NCI-H524 treated with DMSO at 0.1 percent for 48 hours (cell line): ENCODE data around the gene CDHR5.
"Not testable (repeated sequence)": the region's sequence is repeated elsewhere in the genome, so short reads cannot be mapped to it uniquely, and the experiment has no call there.

Experiments used
- DNase-seq: peaks from one replicate; lab custom pipeline; 2025; lab: John Stamatoyannopoulos, UW

CDHR5 gene

GRCh38 chr11:586376-587316 lies 38.1 kb downstream of the CDHR5 start:
- DNase-seq = no peak

DNA sequence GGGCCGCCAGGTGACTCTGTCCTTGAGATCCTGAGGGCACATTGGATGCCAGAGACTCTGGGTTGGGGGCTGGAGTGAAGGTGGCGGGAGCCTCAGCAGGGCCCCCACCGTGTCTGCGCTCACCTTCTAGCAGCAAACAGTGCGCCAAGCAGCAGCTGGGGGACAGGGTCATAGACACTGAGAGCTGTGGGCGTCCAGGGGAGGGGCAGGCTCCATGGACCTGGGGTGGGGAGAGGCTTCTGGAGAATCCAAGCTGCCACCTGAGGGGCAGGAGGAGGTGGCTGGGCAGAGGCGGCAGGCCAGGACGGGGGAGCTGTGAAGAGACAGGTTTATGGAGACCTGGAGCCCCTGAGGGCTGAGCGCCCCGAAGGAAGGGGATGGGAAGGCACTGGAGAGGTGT lies 40.5 kb downstream of the CDHR5 start:
- no peak for DNase-seq

GRCh38 chr11:581752-582151 lies 43.0 kb downstream of the CDHR5 start:
- no peak for DNase-seq

DNA sequence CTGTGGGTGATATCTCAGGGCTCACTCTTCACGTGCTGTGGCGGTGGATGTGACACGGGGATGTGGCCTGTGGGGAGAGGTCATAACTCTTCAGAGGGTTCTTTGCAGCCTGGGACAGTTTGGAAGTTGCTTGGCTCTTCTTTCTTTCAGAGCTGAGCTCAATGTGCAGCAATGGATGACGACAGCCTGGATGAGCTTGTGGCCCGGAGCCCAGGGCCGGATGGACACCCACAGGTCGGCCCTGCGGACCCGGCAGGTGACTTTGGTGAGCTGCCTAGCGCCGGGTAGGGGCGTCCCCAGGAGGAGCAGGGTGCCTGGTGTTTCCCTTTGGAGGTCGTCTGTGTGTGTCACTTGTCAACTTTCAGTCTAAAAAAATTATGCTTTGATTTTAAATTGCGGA lies 43.4 kb downstream of the CDHR5 start:
- no peak for DNase-seq

DNA sequence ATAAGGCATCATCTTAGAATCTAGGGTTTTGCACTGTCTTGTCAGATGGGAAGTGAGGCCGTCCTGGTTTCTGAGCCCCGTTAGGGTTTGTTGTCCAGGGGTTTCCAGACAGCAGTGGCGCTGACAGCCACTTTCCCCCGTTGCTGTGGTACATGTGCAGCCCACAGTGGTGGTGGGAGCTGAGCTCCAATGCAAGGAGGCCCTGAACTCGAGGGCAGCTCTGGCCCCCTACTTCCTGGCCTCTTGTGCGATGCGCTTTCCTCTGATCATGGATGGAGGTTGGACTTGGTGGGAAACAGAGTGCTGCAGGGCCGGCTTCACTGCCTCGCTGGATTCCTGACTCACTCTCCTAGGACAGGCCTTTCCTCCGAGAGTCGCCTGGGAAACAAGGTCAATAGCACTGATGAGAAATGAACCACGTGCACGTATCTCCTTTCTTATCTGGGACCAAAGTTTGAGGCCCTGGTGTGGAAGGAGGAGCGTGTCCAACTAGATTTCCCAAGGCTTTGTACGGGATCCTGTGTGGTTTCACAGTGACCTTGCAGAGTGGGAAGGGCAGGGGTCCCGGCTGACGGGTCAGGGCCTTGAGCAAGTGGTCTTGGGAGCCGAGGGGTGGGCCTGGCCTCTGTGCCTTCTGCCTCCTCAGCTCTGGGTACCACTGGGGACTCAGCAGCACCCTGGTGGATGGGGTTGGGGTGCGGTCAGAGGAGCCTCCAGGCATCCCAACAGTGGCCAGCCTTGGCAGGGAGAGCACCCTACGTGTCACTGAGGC lies 44.7 kb downstream of the CDHR5 start:
- no peak for DNase-seq

DNA sequence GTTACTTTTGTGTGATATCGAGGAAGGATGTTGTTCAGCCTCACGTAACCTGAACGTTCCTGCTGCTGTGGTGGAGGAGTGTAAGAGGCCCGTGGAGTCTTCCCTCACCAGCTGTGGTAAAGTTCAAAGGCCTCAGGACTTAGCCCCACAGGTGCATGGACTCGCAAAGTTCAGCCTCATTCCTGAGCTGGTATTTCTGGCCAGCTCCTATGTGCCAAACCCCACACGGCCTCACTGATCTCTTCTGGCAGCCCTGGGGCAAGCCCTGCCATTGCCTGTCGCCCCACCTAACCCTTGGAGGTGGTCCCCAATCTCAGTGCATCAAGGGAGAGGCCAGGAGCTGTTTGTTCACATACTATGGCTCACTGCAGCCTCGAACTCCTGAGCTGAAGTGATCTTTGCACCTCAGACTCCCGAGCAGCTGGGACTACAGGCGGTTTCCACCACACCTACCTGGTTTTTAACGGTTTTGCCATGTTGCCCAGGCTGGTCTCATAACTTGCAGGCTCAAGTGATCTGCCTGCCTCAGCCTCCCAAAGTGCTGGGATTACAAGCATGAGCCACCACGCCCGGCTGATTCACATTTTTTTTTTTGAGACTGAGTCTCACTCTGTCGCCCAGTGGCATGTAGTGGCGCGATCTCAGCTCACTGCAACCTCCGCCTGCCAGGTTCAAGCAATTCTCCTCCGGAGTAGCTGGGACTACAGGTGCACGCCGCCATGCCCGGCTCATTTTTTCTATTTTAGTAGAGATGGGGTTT lies 46.3 kb downstream of the CDHR5 start:
- no peak for DNase-seq

- no peak for DNase-seq
Measured at GRCh38 chr11:577611-577894, 47.2 kb downstream of the CDHR5 start.

- no peak for DNase-seq
Measured at GRCh38 chr11:576811-577610, 47.7 kb downstream of the CDHR5 start.

GRCh38 chr11:575996-576768 lies 48.6 kb downstream of the CDHR5 start, which contains the start of gene PHRF1:
TSS of gene PHRF1 (plus strand) at chr11:576470. CDS start at chr11:581513, 5,043 bp downstream.
- peak; percentile 71 for DNase-seq

DNA sequence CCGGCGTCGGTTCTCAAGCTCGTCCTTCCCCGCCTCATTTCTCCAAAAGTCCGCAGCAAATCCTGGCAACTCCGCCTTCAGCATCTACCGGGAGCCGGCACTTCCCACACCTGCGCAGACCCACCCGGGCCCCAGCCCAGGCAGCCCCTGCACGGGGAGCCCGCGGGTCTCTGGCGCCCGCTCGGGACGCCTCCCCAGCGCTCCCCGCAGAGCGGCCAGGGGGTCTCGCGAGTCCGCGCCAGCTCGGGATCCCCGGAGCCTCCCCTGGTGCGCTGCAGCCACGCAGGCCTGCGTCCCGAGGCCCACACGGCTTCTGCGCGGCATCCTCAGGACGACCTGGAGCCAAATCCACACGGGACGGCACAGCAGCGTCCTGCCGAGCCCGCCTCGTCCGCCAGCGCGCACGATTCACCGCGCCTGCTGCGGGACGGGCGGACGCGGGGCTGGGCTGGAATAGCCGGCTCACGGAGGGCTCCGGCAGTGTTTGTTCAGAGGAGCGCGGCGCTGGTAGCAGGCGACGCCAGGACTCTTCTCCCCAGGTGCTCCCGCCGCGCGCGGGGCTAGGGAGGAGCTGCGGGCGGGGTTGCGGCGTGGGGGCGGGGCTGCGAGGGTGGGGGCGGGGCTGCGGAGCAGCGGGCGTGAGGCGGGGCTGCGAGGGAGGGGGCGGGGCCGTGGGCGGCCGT lies 49.3 kb downstream of the CDHR5 start:
- no peak for DNase-seq

DNA sequence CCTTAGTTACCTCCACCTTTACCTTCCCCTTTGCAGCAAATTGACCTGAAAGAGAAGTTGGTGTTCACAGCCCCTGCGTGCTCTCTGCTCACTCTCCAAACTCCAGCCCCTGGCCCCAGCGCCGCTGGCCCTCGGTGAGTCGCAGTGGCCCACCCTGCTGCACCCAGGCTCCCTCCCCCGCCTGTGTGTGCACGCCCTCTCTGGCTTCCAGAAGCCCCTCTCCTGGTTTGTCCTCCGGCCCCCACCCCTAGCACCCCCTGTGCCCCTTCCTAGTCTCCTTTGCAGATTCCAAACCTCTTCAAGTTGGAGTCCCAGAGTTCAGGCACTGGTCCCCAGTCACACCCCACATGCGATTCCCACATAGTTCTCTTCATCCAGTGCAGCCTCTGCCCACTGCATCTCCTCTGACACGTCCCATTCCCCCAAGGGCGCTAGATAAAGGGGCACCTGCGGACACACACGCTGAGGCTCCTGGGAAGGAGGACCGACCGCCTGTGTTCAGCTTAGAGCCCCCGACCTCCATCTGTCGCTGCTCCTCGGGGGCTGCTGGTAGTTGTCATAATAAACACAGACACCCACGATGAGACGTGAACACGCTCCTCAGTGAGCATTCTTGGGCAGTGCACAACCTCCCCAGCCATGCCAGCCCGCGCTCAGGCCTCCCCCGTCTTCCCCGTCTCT lies 50.0 kb downstream of the CDHR5 start:
- no peak for DNase-seq

GRCh38 chr11:574031-574570 lies 50.7 kb downstream of the CDHR5 start:
- not testable (repeated sequence) for DNase-seq

- DNase-seq = no peak
Measured at GRCh38 chr11:573146-573759, 51.5 kb downstream of the CDHR5 start.

- no peak for DNase-seq
Measured at GRCh38 chr11:571802-572185, 53.0 kb downstream of the CDHR5 start.

DNA sequence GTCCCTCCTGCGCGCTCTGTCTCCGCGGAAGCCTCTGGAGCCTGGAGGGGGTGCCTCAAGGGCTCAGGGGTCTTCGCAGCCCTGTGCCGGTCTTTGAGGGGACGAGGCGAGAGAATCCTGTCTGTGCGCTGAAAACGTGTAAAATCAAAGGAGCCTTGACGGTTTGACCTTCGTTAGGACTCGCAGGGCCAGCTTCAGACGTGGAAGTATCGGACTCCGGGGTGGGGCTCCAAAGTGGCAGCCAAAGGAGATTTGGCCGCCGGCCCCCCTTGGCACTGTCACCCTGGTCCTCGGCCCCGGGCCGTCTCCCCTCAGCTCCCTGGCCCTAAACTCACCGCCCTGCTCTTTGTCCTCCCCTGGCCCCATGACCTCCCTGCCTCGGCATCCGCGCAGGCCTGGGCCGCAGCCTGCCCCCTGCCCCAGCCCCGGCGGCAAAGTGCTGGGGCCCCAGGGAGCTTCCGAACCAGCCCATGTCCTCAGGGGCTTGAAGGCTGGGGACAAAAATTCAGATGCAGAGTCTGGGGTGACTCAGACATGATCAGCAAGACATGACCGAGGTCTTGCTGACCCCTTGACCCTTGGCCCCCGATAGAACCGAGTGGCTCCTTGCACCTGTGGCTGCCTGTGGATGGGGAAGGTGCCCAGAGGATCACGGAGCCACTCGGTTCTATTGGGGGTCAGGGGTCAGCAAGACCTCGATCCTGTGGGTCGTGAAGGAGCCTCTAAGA lies 55.4 kb downstream of the CDHR5 start:
- DNase-seq = no peak

- peak; percentile 53 for DNase-seq
Measured at GRCh38 chr11:568306-569157, 56.2 kb downstream of the CDHR5 start.

DNA sequence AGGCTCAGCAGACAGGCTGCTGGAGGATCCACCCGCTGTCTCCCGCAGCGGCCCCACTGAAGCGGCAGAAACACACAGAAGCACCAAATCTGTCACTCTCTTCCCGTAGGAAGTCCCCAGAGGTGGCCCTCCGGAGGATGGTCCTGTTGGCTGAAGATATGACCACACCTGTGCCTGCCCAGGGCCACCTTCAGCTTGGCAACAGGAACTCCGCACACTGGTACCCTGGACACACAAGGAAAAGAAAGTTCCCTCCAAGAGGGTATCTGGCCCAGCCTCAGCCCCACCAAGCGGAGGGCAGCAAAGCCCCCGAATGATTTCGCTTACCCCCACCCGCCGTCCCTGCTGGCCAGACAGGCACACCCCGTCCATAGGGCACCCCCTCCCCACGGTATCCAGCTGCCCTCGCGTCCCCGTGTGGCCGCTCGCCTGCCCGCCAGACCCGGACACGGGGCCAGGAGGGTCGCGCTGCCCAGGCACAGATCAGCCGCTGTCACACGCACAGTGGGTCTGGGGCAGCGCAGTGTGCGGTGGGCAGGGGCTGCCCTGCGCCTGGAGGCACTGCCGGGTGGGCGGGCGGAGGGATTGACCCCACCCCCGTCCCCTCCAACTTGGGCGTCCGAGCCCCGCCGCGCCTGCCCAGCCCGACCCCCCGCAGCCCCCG lies 57.0 kb downstream of the CDHR5 start:
- no peak for DNase-seq
